ENCODE results near the gene CELA3A.

Gene CELA3A

DNA sequence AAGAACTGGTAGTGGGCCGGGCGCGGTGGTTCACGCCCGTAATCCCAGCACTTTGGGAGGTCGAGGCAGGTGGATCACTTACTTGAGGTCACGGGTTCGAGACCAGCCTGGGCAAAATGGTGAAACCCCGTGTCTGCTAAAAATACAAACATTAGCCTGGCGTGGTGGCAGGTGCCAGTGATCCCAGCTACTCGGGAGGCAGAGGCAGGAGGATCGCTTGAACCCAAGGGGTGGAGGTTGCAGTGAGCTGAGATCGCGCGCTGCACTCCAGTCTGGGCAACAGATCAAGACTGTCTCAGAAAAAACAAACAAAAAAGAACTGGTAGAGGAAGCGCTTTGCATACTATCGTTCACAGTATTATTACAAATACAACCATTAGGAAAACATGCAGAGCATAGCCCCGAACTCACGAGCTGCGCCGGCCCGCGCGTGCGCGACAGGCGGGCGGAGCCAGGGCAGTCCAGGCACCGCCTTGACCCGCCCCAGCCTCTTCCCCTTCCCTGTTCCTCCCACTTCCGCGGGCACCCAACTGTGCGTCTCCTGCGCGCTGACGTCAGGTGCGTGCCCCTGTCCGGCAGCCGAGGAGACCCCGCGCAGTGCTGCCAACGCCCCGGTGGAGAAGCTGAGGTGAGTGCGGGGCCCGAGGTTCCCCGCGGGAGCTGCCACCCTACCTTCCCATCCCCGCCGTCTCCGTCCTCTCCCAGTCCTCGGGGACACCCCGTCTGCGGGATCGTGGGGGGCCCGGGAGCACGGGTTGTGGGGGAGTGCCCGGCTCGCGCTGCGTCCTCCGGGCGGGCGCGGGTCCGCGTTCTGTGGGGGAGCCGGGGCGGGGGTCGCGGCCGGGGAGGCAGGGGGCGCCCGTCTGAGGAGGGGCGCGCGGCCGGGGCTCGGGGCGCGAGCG is 50.9 kb downstream of the CELA3A start, which contains the start of gene CDC42 (continued):
- TF ChIP-seq, protein P1, sequence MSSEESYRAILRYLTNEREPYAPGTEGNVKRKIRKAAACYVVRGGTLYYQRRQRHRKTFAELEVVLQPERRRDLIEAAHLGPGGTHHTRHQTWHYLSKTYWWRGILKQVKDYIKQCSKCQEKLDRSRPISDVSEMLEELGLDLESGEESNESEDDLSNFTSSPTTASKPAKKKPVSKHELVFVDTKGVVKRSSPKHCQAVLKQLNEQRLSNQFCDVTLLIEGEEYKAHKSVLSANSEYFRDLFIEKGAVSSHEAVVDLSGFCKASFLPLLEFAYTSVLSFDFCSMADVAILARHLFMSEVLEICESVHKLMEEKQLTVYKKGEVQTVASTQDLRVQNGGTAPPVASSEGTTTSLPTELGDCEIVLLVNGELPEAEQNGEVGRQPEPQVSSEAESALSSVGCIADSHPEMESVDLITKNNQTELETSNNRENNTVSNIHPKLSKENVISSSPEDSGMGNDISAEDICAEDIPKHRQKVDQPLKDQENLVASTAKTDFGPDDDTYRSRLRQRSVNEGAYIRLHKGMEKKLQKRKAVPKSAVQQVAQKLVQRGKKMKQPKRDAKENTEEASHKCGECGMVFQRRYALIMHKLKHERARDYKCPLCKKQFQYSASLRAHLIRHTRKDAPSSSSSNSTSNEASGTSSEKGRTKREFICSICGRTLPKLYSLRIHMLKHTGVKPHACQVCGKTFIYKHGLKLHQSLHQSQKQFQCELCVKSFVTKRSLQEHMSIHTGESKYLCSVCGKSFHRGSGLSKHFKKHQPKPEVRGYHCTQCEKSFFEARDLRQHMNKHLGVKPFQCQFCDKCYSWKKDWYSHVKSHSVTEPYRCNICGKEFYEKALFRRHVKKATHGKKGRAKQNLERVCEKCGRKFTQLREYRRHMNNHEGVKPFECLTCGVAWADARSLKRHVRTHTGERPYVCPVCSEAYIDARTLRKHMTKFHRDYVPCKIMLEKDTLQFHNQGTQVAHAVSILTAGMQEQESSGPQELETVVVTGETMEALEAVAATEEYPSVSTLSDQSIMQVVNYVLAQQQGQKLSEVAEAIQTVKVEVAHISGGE (tag by site-specific recombination; conservative IDR thresholded peaks at IDR 0.05; ENCODE audit: low read depth) = peak; percentile 68
- TF ChIP-seq, protein P2, sequence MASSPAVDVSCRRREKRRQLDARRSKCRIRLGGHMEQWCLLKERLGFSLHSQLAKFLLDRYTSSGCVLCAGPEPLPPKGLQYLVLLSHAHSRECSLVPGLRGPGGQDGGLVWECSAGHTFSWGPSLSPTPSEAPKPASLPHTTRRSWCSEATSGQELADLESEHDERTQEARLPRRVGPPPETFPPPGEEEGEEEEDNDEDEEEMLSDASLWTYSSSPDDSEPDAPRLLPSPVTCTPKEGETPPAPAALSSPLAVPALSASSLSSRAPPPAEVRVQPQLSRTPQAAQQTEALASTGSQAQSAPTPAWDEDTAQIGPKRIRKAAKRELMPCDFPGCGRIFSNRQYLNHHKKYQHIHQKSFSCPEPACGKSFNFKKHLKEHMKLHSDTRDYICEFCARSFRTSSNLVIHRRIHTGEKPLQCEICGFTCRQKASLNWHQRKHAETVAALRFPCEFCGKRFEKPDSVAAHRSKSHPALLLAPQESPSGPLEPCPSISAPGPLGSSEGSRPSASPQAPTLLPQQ (tag by site-specific recombination; IDR thresholded peaks at IDR 0.05) = peak; percentile 72
- TF ChIP-seq HOXA7 (CRISPR knock-in tag; IDR thresholded peaks at IDR 0.05; ENCODE audit: borderline replicate concordance) (no peak), ZEB2 (tag by site-specific recombination; IDR thresholded peaks at IDR 0.05) (peak; percentile 97), ZNF843 (tag by site-specific recombination; IDR thresholded peaks at IDR 0.05) (peak; percentile 51; the same call in 1 of the 2 replicates), ZNF529 (tag by site-specific recombination; IDR thresholded peaks at IDR 0.05; ENCODE audit: insufficient replicate concordance) (no peak), OVOL3 (tag by site-specific recombination; IDR thresholded peaks at IDR 0.05) (no peak), HIC1 (tag by site-specific recombination; IDR thresholded peaks at IDR 0.05) (peak; percentile 100), SP3 (tag by site-specific recombination; IDR thresholded peaks at IDR 0.05) (peak; percentile 86), ZNF76 (tag by site-specific recombination; IDR thresholded peaks at IDR 0.05; ENCODE audit: borderline replicate concordance, low read depth) (peak; percentile 71; the same call in 1 of the 2 replicates), ZNF514 (tag by site-specific recombination; IDR thresholded peaks at IDR 0.05) (no peak), ZNF223 (tag by site-specific recombination; IDR thresholded peaks at IDR 0.05) (no peak), ZNF211 (tag by site-specific recombination; IDR thresholded peaks at IDR 0.05; ENCODE audit: low read depth) (no peak), ZNF792 (tag by site-specific recombination; IDR thresholded peaks at IDR 0.05) (no peak), ZNF24 (tag by site-specific recombination; IDR thresholded peaks at IDR 0.05) (peak; percentile 54), ZBTB48 (tag by site-specific recombination; IDR thresholded peaks at IDR 0.05) (no peak), ZSCAN16 (tag by site-specific recombination; IDR thresholded peaks at IDR 0.05) (no peak), GLIS1 (tag by site-specific recombination; IDR thresholded peaks at IDR 0.05) (peak; percentile 63), ZNF629 (tag by site-specific recombination; IDR thresholded peaks at IDR 0.05) (peak; percentile 97), ZNF114 (tag by site-specific recombination; IDR thresholded peaks at IDR 0.05) (no peak)
- TF ChIP-seq, protein P3, sequence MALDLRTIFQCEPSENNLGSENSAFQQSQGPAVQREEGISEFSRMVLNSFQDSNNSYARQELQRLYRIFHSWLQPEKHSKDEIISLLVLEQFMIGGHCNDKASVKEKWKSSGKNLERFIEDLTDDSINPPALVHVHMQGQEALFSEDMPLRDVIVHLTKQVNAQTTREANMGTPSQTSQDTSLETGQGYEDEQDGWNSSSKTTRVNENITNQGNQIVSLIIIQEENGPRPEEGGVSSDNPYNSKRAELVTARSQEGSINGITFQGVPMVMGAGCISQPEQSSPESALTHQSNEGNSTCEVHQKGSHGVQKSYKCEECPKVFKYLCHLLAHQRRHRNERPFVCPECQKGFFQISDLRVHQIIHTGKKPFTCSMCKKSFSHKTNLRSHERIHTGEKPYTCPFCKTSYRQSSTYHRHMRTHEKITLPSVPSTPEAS (tag by site-specific recombination; IDR thresholded peaks at IDR 0.05) = no peak
- TF ChIP-seq, protein P4, sequence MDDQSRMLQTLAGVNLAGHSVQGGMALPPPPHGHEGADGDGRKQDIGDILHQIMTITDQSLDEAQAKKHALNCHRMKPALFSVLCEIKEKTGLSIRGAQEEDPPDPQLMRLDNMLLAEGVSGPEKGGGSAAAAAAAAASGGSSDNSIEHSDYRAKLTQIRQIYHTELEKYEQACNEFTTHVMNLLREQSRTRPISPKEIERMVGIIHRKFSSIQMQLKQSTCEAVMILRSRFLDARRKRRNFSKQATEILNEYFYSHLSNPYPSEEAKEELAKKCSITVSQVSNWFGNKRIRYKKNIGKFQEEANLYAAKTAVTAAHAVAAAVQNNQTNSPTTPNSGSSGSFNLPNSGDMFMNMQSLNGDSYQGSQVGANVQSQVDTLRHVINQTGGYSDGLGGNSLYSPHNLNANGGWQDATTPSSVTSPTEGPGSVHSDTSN (CRISPR knock-in tag; IDR thresholded peaks at IDR 0.05) = no peak
- TF ChIP-seq, protein P5, sequence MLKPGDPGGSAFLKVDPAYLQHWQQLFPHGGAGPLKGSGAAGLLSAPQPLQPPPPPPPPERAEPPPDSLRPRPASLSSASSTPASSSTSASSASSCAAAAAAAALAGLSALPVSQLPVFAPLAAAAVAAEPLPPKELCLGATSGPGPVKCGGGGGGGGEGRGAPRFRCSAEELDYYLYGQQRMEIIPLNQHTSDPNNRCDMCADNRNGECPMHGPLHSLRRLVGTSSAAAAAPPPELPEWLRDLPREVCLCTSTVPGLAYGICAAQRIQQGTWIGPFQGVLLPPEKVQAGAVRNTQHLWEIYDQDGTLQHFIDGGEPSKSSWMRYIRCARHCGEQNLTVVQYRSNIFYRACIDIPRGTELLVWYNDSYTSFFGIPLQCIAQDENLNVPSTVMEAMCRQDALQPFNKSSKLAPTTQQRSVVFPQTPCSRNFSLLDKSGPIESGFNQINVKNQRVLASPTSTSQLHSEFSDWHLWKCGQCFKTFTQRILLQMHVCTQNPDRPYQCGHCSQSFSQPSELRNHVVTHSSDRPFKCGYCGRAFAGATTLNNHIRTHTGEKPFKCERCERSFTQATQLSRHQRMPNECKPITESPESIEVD (tag by site-specific recombination; IDR thresholded peaks at IDR 0.05) = no peak
- TF ChIP-seq, protein P6, sequence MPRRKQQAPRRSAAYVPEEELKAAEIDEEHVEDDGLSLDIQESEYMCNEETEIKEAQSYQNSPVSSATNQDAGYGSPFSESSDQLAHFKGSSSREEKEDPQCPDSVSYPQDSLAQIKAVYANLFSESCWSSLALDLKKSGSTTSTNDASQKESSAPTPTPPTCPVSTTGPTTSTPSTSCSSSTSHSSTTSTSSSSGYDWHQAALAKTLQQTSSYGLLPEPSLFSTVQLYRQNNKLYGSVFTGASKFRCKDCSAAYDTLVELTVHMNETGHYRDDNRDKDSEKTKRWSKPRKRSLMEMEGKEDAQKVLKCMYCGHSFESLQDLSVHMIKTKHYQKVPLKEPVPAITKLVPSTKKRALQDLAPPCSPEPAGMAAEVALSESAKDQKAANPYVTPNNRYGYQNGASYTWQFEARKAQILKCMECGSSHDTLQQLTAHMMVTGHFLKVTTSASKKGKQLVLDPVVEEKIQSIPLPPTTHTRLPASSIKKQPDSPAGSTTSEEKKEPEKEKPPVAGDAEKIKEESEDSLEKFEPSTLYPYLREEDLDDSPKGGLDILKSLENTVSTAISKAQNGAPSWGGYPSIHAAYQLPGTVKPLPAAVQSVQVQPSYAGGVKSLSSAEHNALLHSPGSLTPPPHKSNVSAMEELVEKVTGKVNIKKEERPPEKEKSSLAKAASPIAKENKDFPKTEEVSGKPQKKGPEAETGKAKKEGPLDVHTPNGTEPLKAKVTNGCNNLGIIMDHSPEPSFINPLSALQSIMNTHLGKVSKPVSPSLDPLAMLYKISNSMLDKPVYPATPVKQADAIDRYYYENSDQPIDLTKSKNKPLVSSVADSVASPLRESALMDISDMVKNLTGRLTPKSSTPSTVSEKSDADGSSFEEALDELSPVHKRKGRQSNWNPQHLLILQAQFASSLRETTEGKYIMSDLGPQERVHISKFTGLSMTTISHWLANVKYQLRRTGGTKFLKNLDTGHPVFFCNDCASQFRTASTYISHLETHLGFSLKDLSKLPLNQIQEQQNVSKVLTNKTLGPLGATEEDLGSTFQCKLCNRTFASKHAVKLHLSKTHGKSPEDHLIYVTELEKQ (tag by site-specific recombination; IDR thresholded peaks at IDR 0.05; ENCODE audit: borderline replicate concordance) = no peak

Data from HEK293 (cell line).